DOHH2 (cell line): ENCODE results near the gene RASSF3.
A peak's percentile ranks its signal among the peaks of the same experiment; 100 is the strongest.

Experiments
- H3F3A ChIP-seq: fragments of 200-600 bp; sonication (generic), shearing (Covaris generic); 2 replicates; pipeline ENCODE4 v1.6.0; 2016; ENCODE audit warnings: antibody characterized with exemption, mild to moderate bottlenecking; ENCODE audit not compliant: control insufficient read depth, insufficient read depth
- H3K27ac ChIP-seq: fragments of 200-600 bp; sonication (generic); 2 replicates; pipeline ENCODE4 v1.5.1; 2014; ENCODE audit warnings: low read depth, mild to moderate bottlenecking, low read length, moderate library complexity
- H3K27me3 ChIP-seq: fragments of 200-600 bp; sonication (generic); 2 replicates; pipeline ENCODE4 v1.6.1; 2014; ENCODE audit warnings: mild to moderate bottlenecking, low read length, mixed read lengths; ENCODE audit not compliant: control insufficient read depth
- H3K36me3 ChIP-seq: fragments of 200-600 bp; sonication (generic); 2 replicates; pipeline ENCODE4 v1.6.1; 2014; ENCODE audit warnings: mild to moderate bottlenecking, low read length, moderate library complexity, mixed read lengths; ENCODE audit not compliant: control insufficient read depth
- H3K4me1 ChIP-seq: fragments of 200-600 bp; sonication (generic); 2 replicates; pipeline ENCODE4 v1.6.1; 2014; ENCODE audit warnings: mild to moderate bottlenecking, low read length, mixed read lengths; ENCODE audit not compliant: control insufficient read depth
- H3K4me2 ChIP-seq: fragments of 200-600 bp; sonication (generic); 2 replicates; pipeline ENCODE4 v1.6.0; 2014; ENCODE audit warnings: mild to moderate bottlenecking, low read length, moderate library complexity
- H3K4me3 ChIP-seq: fragments of 200-600 bp; sonication (generic); 2 replicates; pipeline ENCODE4 v1.5.1; 2014; ENCODE audit warnings: mild to moderate bottlenecking, low read length, mixed read lengths
- H3K79me2 ChIP-seq: fragments of 200-600 bp; sonication (generic); 2 replicates; pipeline ENCODE4 v1.6.1; 2014; ENCODE audit warnings: mild to moderate bottlenecking, low read length, mixed read lengths; ENCODE audit not compliant: control insufficient read depth
- H3K9me2 ChIP-seq: fragments of 200-600 bp; sonication (generic); replicated peaks from 2 replicates; pipeline ENCODE4 v1.6.1; 2014; ENCODE audit warnings: mild to moderate bottlenecking, low read length, mixed read lengths; ENCODE audit not compliant: control insufficient read depth
- H3K9me3 ChIP-seq: fragments of 200-600 bp; sonication (generic); 2 replicates; pipeline ENCODE4 v1.6.1; 2014; ENCODE audit warnings: antibody characterized with exemption, low read length, mixed read lengths; ENCODE audit not compliant: control insufficient read depth, insufficient read depth
- H4K20me1 ChIP-seq: fragments of 200-600 bp; sonication (generic); 2 replicates; pipeline ENCODE4 v1.6.0; 2014; ENCODE audit warnings: low read depth, mild to moderate bottlenecking, antibody characterized with exemption, low read length, moderate library complexity; ENCODE audit not compliant: control insufficient read depth, insufficient read depth
- CTCF ChIP-seq: fragments of 200-600 bp; sonication (generic); IDR thresholded peaks from one replicate; pipeline ENCODE4 v1.5.1; 2014; ENCODE audit warnings: antibody characterized with exemption, mild to moderate bottlenecking, low read depth, low read length; ENCODE audit not compliant: poor library complexity, severe bottlenecking
- EZH2phosphoT487 ChIP-seq: fragments of 200-600 bp; sonication (generic); IDR thresholded peaks from 2 replicates; pipeline ENCODE4 v1.6.1; 2017; ENCODE audit warnings: borderline replicate concordance, mild to moderate bottlenecking, antibody characterized with exemption, low read length, moderate library complexity, mixed read lengths

Gene RASSF3

GRCh38 chr12:64655141-64655540 lies 44.8 kb downstream of the RASSF3 start:
- Histone ChIP-seq H3F3A (no peaks in the 10 kb centered on the region; the same call in 1 of the 2 replicates), H3K79me2 (peaks cover 98% of the 10 kb centered on the region), H4K20me1 (no peaks in the 10 kb centered on the region), H3K36me3 (peaks cover 16% of the 10 kb centered on the region), H3K9me2 (no peaks in the 10 kb centered on the region), H3K4me1 (peaks cover 65% of the 10 kb centered on the region), H3K27ac (no peak overlapping the region), H3K9me3 (no peaks in the 10 kb centered on the region), H3K4me3 (no peak overlapping the region), H3K4me2 (no peak overlapping the region), H3K27me3 (no peaks in the 10 kb centered on the region)
- no peak for TF ChIP-seq CTCF
- no peak for TF ChIP-seq EZH2phosphoT487

- Histone ChIP-seq H3K4me1 (peaks cover 60% of the 10 kb centered on the region), H3K36me3 (peaks cover 16% of the 10 kb centered on the region)
Observed at GRCh38 chr12:64656429-64656828, 46.1 kb downstream of the RASSF3 start.

GRCh38 chr12:64658892-64659481 lies 48.7 kb downstream of the RASSF3 start:
- Histone ChIP-seq H3K27ac (no peak overlapping the region), H3K27me3 (no peaks in the 10 kb centered on the region), H3K4me3 (peak overlapping the region; percentile 2; the same call in 1 of the 2 replicates), H3K36me3 (peaks cover 16% of the 10 kb centered on the region), H3K79me2 (peaks cover 97% of the 10 kb centered on the region), H3K4me2 (peak overlapping the region; percentile 24), H3K9me3 (no peaks in the 10 kb centered on the region), H3K4me1 (peaks cover 60% of the 10 kb centered on the region), H4K20me1 (no peaks in the 10 kb centered on the region), H3F3A (no peaks in the 10 kb centered on the region; the same call in 1 of the 2 replicates), H3K9me2 (no peaks in the 10 kb centered on the region)
- TF ChIP-seq EZH2phosphoT487 (no peak), CTCF (no peak)

More at GRCh38 chr12:64656429-64656828, 46.1 kb downstream of the RASSF3 start:
- H3K9me2 ChIP-seq = no peaks in the 10 kb centered on the region
- no peaks in the 10 kb centered on the region for H3K9me3 ChIP-seq
- TF ChIP-seq EZH2phosphoT487 (no peak), CTCF (no peak)
- H3K27ac ChIP-seq = no peak overlapping the region
- no peaks in the 10 kb centered on the region for H3F3A ChIP-seq
- H3K4me2 ChIP-seq = no peak overlapping the region
- no peaks in the 10 kb centered on the region for H3K27me3 ChIP-seq
- no peaks in the 10 kb centered on the region for H4K20me1 ChIP-seq
- H3K4me3 ChIP-seq = no peak overlapping the region
- peaks cover 98% of the 10 kb centered on the region for H3K79me2 ChIP-seq
